ENCODE measurements around the gene UPK2.

Gene UPK2

GRCh38 chr11:118909619-118910308 lies 46.3 kb upstream of the UPK2 start:
- H3K27ac ChIP-seq, result no peak overlapping the region
- H3K36me3 ChIP-seq (ENCODE audit: insufficient read depth), result no peaks in the 10 kb centered on the region
- no peak overlapping the region for H3K4me3 ChIP-seq (IDR thresholded peaks at IDR 0.05; ENCODE audit: insufficient read depth, low read depth, low read length)
- no peaks in the 10 kb centered on the region for H4K20me1 ChIP-seq (ENCODE audit: insufficient read depth)
- no peaks in the 10 kb centered on the region for H3K79me2 ChIP-seq (ENCODE audit: insufficient read depth, low read depth)
- H3K4me2 ChIP-seq, result no peak overlapping the region
- no peak overlapping the region for H2AFZ ChIP-seq (ENCODE audit: low read depth)
- no peaks in the 10 kb centered on the region for H3K27me3 ChIP-seq (ENCODE audit: insufficient read depth, low read depth)
- H3K4me1 ChIP-seq (ENCODE audit: low read depth, poor library complexity, severe bottlenecking), result no peaks in the 10 kb centered on the region
- no peak for TF ChIP-seq CTCF (conservative IDR thresholded peaks at IDR 0.05; ENCODE audit: low read depth, low read length)
- no peak overlapping the region for H3K9ac ChIP-seq

- H3K4me3 ChIP-seq (IDR thresholded peaks at IDR 0.05; ENCODE audit: insufficient read depth, low read depth, low read length), result no peak overlapping the region
- no peak overlapping the region for H3K27ac ChIP-seq
Observed at GRCh38 chr11:118910309-118911112, 45.6 kb upstream of the UPK2 start.

GRCh38 chr11:118911113-118911879 lies 44.8 kb upstream of the UPK2 start:
- H3K27ac ChIP-seq, result no peak overlapping the region
- no peak overlapping the region for H2AFZ ChIP-seq (ENCODE audit: low read depth)
- no peaks in the 10 kb centered on the region for H3K27me3 ChIP-seq (ENCODE audit: insufficient read depth, low read depth)
- no peak overlapping the region for H3K9ac ChIP-seq
- no peaks in the 10 kb centered on the region for H3K36me3 ChIP-seq (ENCODE audit: insufficient read depth)
- no peak overlapping the region for H3K4me2 ChIP-seq
- H3K4me3 ChIP-seq (IDR thresholded peaks at IDR 0.05; ENCODE audit: insufficient read depth, low read depth, low read length), result no peak overlapping the region
- no peaks in the 10 kb centered on the region for H3K79me2 ChIP-seq (ENCODE audit: insufficient read depth, low read depth)
- no peak for TF ChIP-seq CTCF (conservative IDR thresholded peaks at IDR 0.05; ENCODE audit: low read depth, low read length)
- no peaks in the 10 kb centered on the region for H3K4me1 ChIP-seq (ENCODE audit: low read depth, poor library complexity, severe bottlenecking)
- no peaks in the 10 kb centered on the region for H4K20me1 ChIP-seq (ENCODE audit: insufficient read depth)

More at GRCh38 chr11:118910309-118911112, 45.6 kb upstream of the UPK2 start:
- Histone ChIP-seq H3K27me3 (ENCODE audit: insufficient read depth, low read depth) (no peaks in the 10 kb centered on the region), H3K9ac (no peak overlapping the region), H4K20me1 (ENCODE audit: insufficient read depth) (no peaks in the 10 kb centered on the region), H2AFZ (ENCODE audit: low read depth) (no peak overlapping the region), H3K79me2 (ENCODE audit: insufficient read depth, low read depth) (no peaks in the 10 kb centered on the region), H3K36me3 (ENCODE audit: insufficient read depth) (no peaks in the 10 kb centered on the region), H3K4me1 (ENCODE audit: low read depth, poor library complexity, severe bottlenecking) (no peaks in the 10 kb centered on the region), H3K4me2 (no peak overlapping the region)
- TF ChIP-seq CTCF (conservative IDR thresholded peaks at IDR 0.05; ENCODE audit: low read depth, low read length), result no peak

- Histone ChIP-seq H3K36me3 (ENCODE audit: insufficient read depth) (no peaks in the 10 kb centered on the region), H3K4me2 (no peak overlapping the region), H2AFZ (ENCODE audit: low read depth) (no peak overlapping the region), H3K9ac (no peak overlapping the region), H3K27me3 (ENCODE audit: insufficient read depth, low read depth) (no peaks in the 10 kb centered on the region), H3K4me1 (ENCODE audit: low read depth, poor library complexity, severe bottlenecking) (no peaks in the 10 kb centered on the region), H4K20me1 (ENCODE audit: insufficient read depth) (no peaks in the 10 kb centered on the region), H3K4me3 (IDR thresholded peaks at IDR 0.05; ENCODE audit: insufficient read depth, low read depth, low read length) (no peak overlapping the region), H3K27ac (no peak overlapping the region), H3K79me2 (ENCODE audit: insufficient read depth, low read depth) (no peaks in the 10 kb centered on the region)
- no peak for TF ChIP-seq CTCF (conservative IDR thresholded peaks at IDR 0.05; ENCODE audit: low read depth, low read length)
Observed at GRCh38 chr11:118911880-118912741, 44.0 kb upstream of the UPK2 start.

Measured in KMS-11 (cell line).